PC-3 (cell line): ENCODE measurements around the gene TMEM132E.

Experiments
- EZH2 ChIP-seq: fragments of 300-600 bp; sonication (generic); IDR thresholded peaks from one replicate; pipeline ENCODE4 v1.6.1; 2017; ENCODE audit warnings: antibody characterized with exemption, mild to moderate bottlenecking, low read length; ENCODE audit not compliant: unreplicated experiment
- TF ChIP-seq, protein P1 (sequence below): fragments of 300-600 bp; sonication (generic); conservative IDR thresholded peaks from 2 replicates; pipeline ENCODE4 v1.5.1; 2017; ENCODE audit warnings: antibody characterized with exemption, low read depth, mild to moderate bottlenecking, low read length

DNA sequence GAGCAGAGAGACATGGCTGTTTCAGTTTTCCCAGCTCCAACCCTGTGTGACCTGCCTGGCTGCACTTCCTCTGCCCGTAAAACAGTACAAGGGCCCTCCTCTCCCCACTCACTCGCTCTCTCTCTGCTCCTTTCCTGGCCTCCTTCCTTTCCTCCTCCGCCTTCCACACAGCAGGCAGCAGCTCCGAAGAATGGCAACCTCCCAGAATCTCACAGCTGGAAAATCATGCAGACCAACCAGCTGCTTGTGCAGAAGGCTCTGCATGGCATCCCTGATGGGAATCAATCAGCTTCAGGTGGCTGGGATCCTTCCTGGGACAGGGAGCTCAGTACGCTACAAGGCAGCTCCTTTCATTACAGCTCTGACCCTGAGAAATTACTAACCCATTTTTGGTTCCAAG, 27.4 kb downstream of the TMEM132E start:
- TF ChIP-seq, protein P1, sequence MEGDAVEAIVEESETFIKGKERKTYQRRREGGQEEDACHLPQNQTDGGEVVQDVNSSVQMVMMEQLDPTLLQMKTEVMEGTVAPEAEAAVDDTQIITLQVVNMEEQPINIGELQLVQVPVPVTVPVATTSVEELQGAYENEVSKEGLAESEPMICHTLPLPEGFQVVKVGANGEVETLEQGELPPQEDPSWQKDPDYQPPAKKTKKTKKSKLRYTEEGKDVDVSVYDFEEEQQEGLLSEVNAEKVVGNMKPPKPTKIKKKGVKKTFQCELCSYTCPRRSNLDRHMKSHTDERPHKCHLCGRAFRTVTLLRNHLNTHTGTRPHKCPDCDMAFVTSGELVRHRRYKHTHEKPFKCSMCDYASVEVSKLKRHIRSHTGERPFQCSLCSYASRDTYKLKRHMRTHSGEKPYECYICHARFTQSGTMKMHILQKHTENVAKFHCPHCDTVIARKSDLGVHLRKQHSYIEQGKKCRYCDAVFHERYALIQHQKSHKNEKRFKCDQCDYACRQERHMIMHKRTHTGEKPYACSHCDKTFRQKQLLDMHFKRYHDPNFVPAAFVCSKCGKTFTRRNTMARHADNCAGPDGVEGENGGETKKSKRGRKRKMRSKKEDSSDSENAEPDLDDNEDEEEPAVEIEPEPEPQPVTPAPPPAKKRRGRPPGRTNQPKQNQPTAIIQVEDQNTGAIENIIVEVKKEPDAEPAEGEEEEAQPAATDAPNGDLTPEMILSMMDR = no peak
- no peak for TF ChIP-seq EZH2
